ENCODE data around the gene TCAIM. TPM values are rescaled to one million over a fixed set of nuclear protein-coding genes. Genes with fewer than 3 reads are reported as not detected.

TCAIM gene
- total and polyA plus RNA-seq, 2 of the 4 experiments (the other 2 are of a cell fraction), result 11.0 to 21.5 TPM

GRCh38 chr3:44421280-44421679, 82.7 kb downstream of the TCAIM start:
- Histone ChIP-seq H3K36me3 (ENCODE audit: control insufficient read depth, insufficient read depth, low read length) (no peaks in the 10 kb centered on the region), H2AK5ac (ENCODE audit: low read depth, low read length) (no peak overlapping the region), H3K4me1 (ENCODE audit: control insufficient read depth, insufficient read depth, low read length) (no peaks in the 10 kb centered on the region), H2AFZ (replicated peaks; ENCODE audit: low read length, poor library complexity) (no peak overlapping the region), H3K79me1 (ENCODE audit: low read depth in 1 of 2, low read length in 2 of 2) (no peaks in the 10 kb centered on the region), H3K4me3 (ENCODE audit: insufficient read depth, low read depth, low read length) (no peak overlapping the region), H3K56ac (ENCODE audit: extremely low read depth, insufficient read depth, low read length) (no peak overlapping the region), H2BK15ac (ENCODE audit: low read depth, low read length) (no peak overlapping the region), H3K9me1 (ENCODE audit: insufficient read depth, low read length) (no peaks in the 10 kb centered on the region), H2BK120ac (ENCODE audit: low read depth, low read length) (no peak overlapping the region), H4K5ac (ENCODE audit: low read depth, low read length) (no peak overlapping the region), H3K9ac (ENCODE audit: low read depth, low read length) (no peak overlapping the region), H3K18ac (ENCODE audit: low read depth, low read length) (no peak overlapping the region), H3K27me3 (ENCODE audit: control insufficient read depth, insufficient read depth, low read length) (peaks cover 6% of the 10 kb centered on the region), H4K8ac (ENCODE audit: low read depth in 2 of 2, low read length in 2 of 2) (no peak overlapping the region), H4K91ac (ENCODE audit: insufficient read depth, low read depth, low read length) (no peak overlapping the region), H3K9me3 (ENCODE audit: control insufficient read depth, insufficient read depth, low read length) (no peaks in the 10 kb centered on the region), H2BK20ac (ENCODE audit: low read depth, low read length) (no peak overlapping the region), H2AK9ac (replicated peaks; ENCODE audit: low read depth, low read length, poor library complexity) (no peak overlapping the region), H3K4ac (ENCODE audit: low read depth, low read length) (no peak overlapping the region), H4K20me1 (ENCODE audit: insufficient read depth, low read length) (no peaks in the 10 kb centered on the region), H3K14ac (replicated peaks; ENCODE audit: low read depth, low read length) (no peak overlapping the region), H2BK5ac (ENCODE audit: low read depth, low read length, poor library complexity, severe bottlenecking) (no peak overlapping the region), H3K27ac (ENCODE audit: insufficient read depth, low read length) (no peak overlapping the region), H3K23ac (ENCODE audit: low read depth, low read length) (no peak overlapping the region), H3K4me2 (ENCODE audit: low read depth, low read length) (no peak overlapping the region)
- ATAC-seq (ENCODE audit: low read depth), result no peak
- in situ Hi-C loops (cut with MboI; ENCODE audit: low sequenced_read_pairs), result no loop called here
- TF ChIP-seq NFE2L2 (IDR thresholded peaks at IDR 0.05; ENCODE audit: low read depth, low read length), result no peak
- TF ChIP-seq CEBPB (IDR thresholded peaks at IDR 0.05; ENCODE audit: low read depth, low read length), result no peak
- no peak for TF ChIP-seq RCOR1 (IDR thresholded peaks at IDR 0.05; ENCODE audit: insufficient replicate concordance, low read length)
- TF ChIP-seq BHLHE40 (IDR thresholded peaks at IDR 0.05; ENCODE audit: low read depth, low read length), result no peak
- TF ChIP-seq MAZ (IDR thresholded peaks at IDR 0.05; ENCODE audit: borderline replicate concordance, low read depth, low read length), result no peak
- TF ChIP-seq CHD1 (IDR thresholded peaks at IDR 0.05; ENCODE audit: low read depth, low read length), result no peak
- TF ChIP-seq SMC3 (IDR thresholded peaks at IDR 0.05; ENCODE audit: low read depth, low read length), result no peak
- no peak for TF ChIP-seq FOS (IDR thresholded peaks at IDR 0.05; ENCODE audit: low read depth, low read length)
- TF ChIP-seq POLR2A (IDR thresholded peaks at IDR 0.05; ENCODE audit: low read depth, low read length), result no peak
- TF ChIP-seq CTCF (conservative IDR thresholded peaks at IDR 0.05; ENCODE audit: low read depth, low read length), result no peak
- TF ChIP-seq MXI1 (IDR thresholded peaks at IDR 0.05; ENCODE audit: borderline replicate concordance, low read depth, low read length), result no peak
- TF ChIP-seq, protein P1, sequence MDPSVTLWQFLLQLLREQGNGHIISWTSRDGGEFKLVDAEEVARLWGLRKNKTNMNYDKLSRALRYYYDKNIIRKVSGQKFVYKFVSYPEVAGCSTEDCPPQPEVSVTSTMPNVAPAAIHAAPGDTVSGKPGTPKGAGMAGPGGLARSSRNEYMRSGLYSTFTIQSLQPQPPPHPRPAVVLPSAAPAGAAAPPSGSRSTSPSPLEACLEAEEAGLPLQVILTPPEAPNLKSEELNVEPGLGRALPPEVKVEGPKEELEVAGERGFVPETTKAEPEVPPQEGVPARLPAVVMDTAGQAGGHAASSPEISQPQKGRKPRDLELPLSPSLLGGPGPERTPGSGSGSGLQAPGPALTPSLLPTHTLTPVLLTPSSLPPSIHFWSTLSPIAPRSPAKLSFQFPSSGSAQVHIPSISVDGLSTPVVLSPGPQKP (IDR thresholded peaks at IDR 0.05; ENCODE audit: borderline replicate concordance, low read depth, low read length), result no peak
- TF ChIP-seq USF2 (IDR thresholded peaks at IDR 0.05; ENCODE audit: low read depth, low read length), result no peak
- TF ChIP-seq RAD21 (IDR thresholded peaks at IDR 0.05; ENCODE audit: low read length), result no peak
- TF ChIP-seq MAFK (IDR thresholded peaks at IDR 0.05; ENCODE audit: low read depth, low read length), result no peak
- no peak for TF ChIP-seq RFX5 (IDR thresholded peaks at IDR 0.05; ENCODE audit: low read depth, low read length)
- no peak for DNase-seq
- intact Hi-C loops (cut with micrococcal nuclease), result no loop called here
- POLR2A ChIA-PET (ENCODE audit: unreplicated experiment), result no interaction called here
- CTCF ChIA-PET, result no interaction called here
- no TSS peak for BruUV-seq (replicated peaks)
- no CpG with 5 or more reads among the region's 6 CpGs for WGBS, 2 experiments (ENCODE audit: extremely low coverage in 2 of 2, insufficient read length in 1 of 2)
- dilution Hi-C loops (cut with HindIII; ENCODE audit: low sequenced_read_pairs, unreplicated experiment), result no loop called here
